Psoas muscle (tissue), 8 donors: Measurements from ENCODE around the gene GNB1L. TPM values are rescaled to one million over a fixed set of nuclear protein-coding genes. Genes with fewer than 3 reads are reported as not detected.

Experiments used
- ATAC-seq, 4 donors: fragments of 200-7000 bp; cut with Tn5 transposase; one replicate each; pipeline ENCODE4 v1.9.1; 2020; ENCODE audit warnings: moderate library complexity in 3 of 4, mild to moderate bottlenecking in 2 of 4
- DNase-seq, 2 donors: peaks; one replicate each; pipeline ENCODE4 v3.0.0-alpha.2; 2020
- H3K27ac ChIP-seq: fragments of 200-600 bp; one replicate; pipeline ENCODE4 v1.8.0; 2022
- H3K27me3 ChIP-seq, 3 donors: fragments of 200-600 bp in 1 of 3; one replicate each; pipeline versions ENCODE4 v1.6.1 to v1.8.0; 2013 to 2022; ENCODE audit warnings: low read length in 2 of 3, mild to moderate bottlenecking in 2 of 3, moderate library complexity in 1 of 3; ENCODE audit not compliant: insufficient read depth in 3 of 3
- H3K36me3 ChIP-seq, 2 donors: fragments of 200-600 bp in 1 of 2; one replicate each; pipeline versions ENCODE4 v1.6.1 to v1.8.0; 2013 to 2022; ENCODE audit warnings: low read depth in 1 of 2, mild to moderate bottlenecking in 1 of 2, moderate library complexity in 1 of 2; ENCODE audit not compliant: insufficient read depth in 1 of 2
- H3K4me1 ChIP-seq: fragments of 200-600 bp; one replicate; pipeline ENCODE4 v1.8.0; 2022
- H3K4me3 ChIP-seq: fragments of 200-600 bp; one replicate; pipeline ENCODE4 v1.8.0; 2022; ENCODE audit warnings: mild to moderate bottlenecking
- H3K9me3 ChIP-seq: fragments of 200-600 bp; one replicate; pipeline ENCODE4 v1.8.0; 2022
- CTCF ChIP-seq: fragments of 200-600 bp; IDR thresholded peaks from one replicate; pipeline ENCODE4 v1.8.0; 2022; ENCODE audit warnings: antibody characterized with exemption
- WGBS, 3 donors: extraction: QIAGEN DNeasy Blood & Tissue Kit; methylation state at CpG; one replicate each; pipeline versions ENCODE4 v1.1.6 to v1.1.7; 2013; 5-methylcytosine and 5-hydroxymethylcytosine counted together
- intact Hi-C, 2 donors: fragments of 100-400 bp; cut with DNase I; formaldehyde crosslinking; loops; one replicate each; pipeline versions ENCODE4 v1.11.0 to v1.14.2; 2022
- polyA plus RNA-seq, 3 donors: library from polyadenylated mRNA; stranded (reverse); fragments of 200-250 nt; gene quantifications; one replicate each; pipeline ENCODE4 v1.2.3, GENCODE V29; 2013
- total RNA-seq, 4 donors: library from RNA; stranded (reverse); fragmentation: NEBNext Ultra II Directional in 2 of 4; extraction: Animal tissue kit (Norgen Biotek cat#: 25700) in 2 of 4; gene quantifications; one replicate each; pipeline versions ENCODE4 v1.2.1 to v1.2.4, GENCODE V29; 2021 to 2023
- donor health status: healthy with polysubstance abuse.
- donor health status: DM: no; HTN: no; CAD: no; lungs with moderate emphysema.
- donor health status: Bipolar disorder and iron deficiency.
- donor health status: healthy.
- donor health status: DM: yes; HTN: yes; CAD: no.
- donor health status: DM: no; HTN: no; CAD: no.
- donor health status: DM: no; HTN: no; CAD: no.
- donor health status: DM: yes; HTN: yes; CAD: no.

Gene GNB1L
- total and polyA plus RNA-seq, 7 donors: 1.5 to 7.6 (median 3.3) TPM

- Histone ChIP-seq H3K27ac (no peak overlapping the region), H3K4me1 (no peaks in the 10 kb centered on the region), H3K36me3 (no peaks in the 10 kb centered on the region), H3K4me3 (no peak overlapping the region), H3K9me3 (no peaks in the 10 kb centered on the region), H3K27me3 (no peaks in the 10 kb centered on the region)
- 89 to 92% (median 91%) methylated on average over 14 of the region's 14 CpGs for WGBS, 3 donors
- ATAC-seq (no peak), DNase-seq (no peak)
- TF ChIP-seq CTCF: no peak
- intact Hi-C loops: no loop called here
Measured at GRCh38 chr22:19816372-19817119, 38.1 kb downstream of the GNB1L start.

- intact Hi-C loops: no loop called here
- Histone ChIP-seq H3K4me3 (no peak overlapping the region), H3K27me3 (no peaks in the 10 kb centered on the region), H3K27ac (no peak overlapping the region), H3K9me3 (no peaks in the 10 kb centered on the region), H3K4me1 (no peaks in the 10 kb centered on the region), H3K36me3 (no peaks in the 10 kb centered on the region)
- DNase-seq (no peak), ATAC-seq (no peak)
- no peak for TF ChIP-seq CTCF
- WGBS, 3 donors: 85 to 92% (median 88%) methylated on average over 16 of the region's 16 CpGs
Measured at GRCh38 chr22:19815823-19816290, 38.8 kb downstream of the GNB1L start.

GRCh38 chr22:19815093-19815822, 39.4 kb downstream of the GNB1L start:
- WGBS, 3 donors: 88% methylated on average over 18 of the region's 18 CpGs
- ATAC-seq (no peak), DNase-seq (no peak)
- Histone ChIP-seq H3K27me3 (no peaks in the 10 kb centered on the region), H3K4me3 (no peak overlapping the region), H3K36me3 (no peaks in the 10 kb centered on the region), H3K4me1 (no peaks in the 10 kb centered on the region), H3K9me3 (no peaks in the 10 kb centered on the region), H3K27ac (no peak overlapping the region)
- no peak for TF ChIP-seq CTCF
- intact Hi-C loops: no loop called here

- H3K27me3 ChIP-seq: no peaks in the 10 kb centered on the region
- TF ChIP-seq CTCF: no peak
- H3K4me3 ChIP-seq: no peak overlapping the region
- no peak for DNase-seq
- peaks cover 5% of the 10 kb centered on the region for H3K4me1 ChIP-seq
- ATAC-seq: no peak
- intact Hi-C loops: no loop called here
- H3K36me3 ChIP-seq: no peaks in the 10 kb centered on the region
- H3K27ac ChIP-seq: no peak overlapping the region
- 90 to 95% (median 93%) methylated on average over 5 of the region's 5 CpGs for WGBS, 3 donors
- H3K9me3 ChIP-seq: no peaks in the 10 kb centered on the region
Measured at GRCh38 chr22:19814428-19814827, 40.2 kb downstream of the GNB1L start.
